Measurements from ENCODE around the gene CHD3.

The CHD3 gene

GRCh38 chr17:7851438-7852261 is 36.9 kb upstream of the CHD3 start:
- Histone ChIP-seq H3K36me3 (ENCODE audit: insufficient read depth, low read length) (peaks cover 52% of the 10 kb centered on the region), H3K4me3 (ENCODE audit: low read length) (no peak overlapping the region)

GRCh38 chr17:7852262-7852670 is 36.3 kb upstream of the CHD3 start:
- Histone ChIP-seq H3K36me3 (ENCODE audit: insufficient read depth, low read length) (peaks cover 52% of the 10 kb centered on the region), H3K4me2 (ENCODE audit: low read length) (no peak overlapping the region), H3K4me3 (ENCODE audit: low read length) (no peak overlapping the region), H3K4me1 (ENCODE audit: control insufficient read depth, insufficient read depth, low read length) (peaks cover 19% of the 10 kb centered on the region), H3K9me3 (replicated peaks; ENCODE audit: low read length) (no peaks in the 10 kb centered on the region), H3K27me3 (ENCODE audit: control insufficient read depth, insufficient read depth, low read length) (no peaks in the 10 kb centered on the region), H3K9ac (ENCODE audit: low read depth, low read length) (no peak overlapping the region)

More at GRCh38 chr17:7851438-7852261, 36.9 kb upstream of the CHD3 start:
- Histone ChIP-seq H3K9ac (ENCODE audit: low read depth, low read length) (no peak overlapping the region), H3K4me2 (ENCODE audit: low read length) (peak overlapping the region; percentile 42), H3K9me3 (replicated peaks; ENCODE audit: low read length) (no peaks in the 10 kb centered on the region), H3K4me1 (ENCODE audit: control insufficient read depth, insufficient read depth, low read length) (peaks cover 19% of the 10 kb centered on the region), H3K27me3 (ENCODE audit: control insufficient read depth, insufficient read depth, low read length) (no peaks in the 10 kb centered on the region)

- H3K4me3 ChIP-seq (ENCODE audit: low read length), result no peak overlapping the region
- no peak overlapping the region for H3K4me2 ChIP-seq (ENCODE audit: low read length)
- no peaks in the 10 kb centered on the region for H3K9me3 ChIP-seq (replicated peaks; ENCODE audit: low read length)
- H3K4me1 ChIP-seq (ENCODE audit: control insufficient read depth, insufficient read depth, low read length), result peaks cover 19% of the 10 kb centered on the region
- H3K27me3 ChIP-seq (ENCODE audit: control insufficient read depth, insufficient read depth, low read length), result no peaks in the 10 kb centered on the region
- H3K9ac ChIP-seq (ENCODE audit: low read depth, low read length), result no peak overlapping the region
- H3K36me3 ChIP-seq (ENCODE audit: insufficient read depth, low read length), result peaks cover 51% of the 10 kb centered on the region
These were observed 35.5 kb upstream of the CHD3 start for GRCh38 chr17:7852919-7853690.

- no peaks in the 10 kb centered on the region for H3K27me3 ChIP-seq (ENCODE audit: control insufficient read depth, insufficient read depth, low read length)
- no peak overlapping the region for H3K4me3 ChIP-seq (ENCODE audit: low read length)
- H3K4me1 ChIP-seq (ENCODE audit: control insufficient read depth, insufficient read depth, low read length), result peaks cover 24% of the 10 kb centered on the region
- H3K9me3 ChIP-seq (replicated peaks; ENCODE audit: low read length), result no peaks in the 10 kb centered on the region
- H3K9ac ChIP-seq (ENCODE audit: low read depth, low read length), result no peak overlapping the region
- peaks cover 49% of the 10 kb centered on the region for H3K36me3 ChIP-seq (ENCODE audit: insufficient read depth, low read length)
- H3K4me2 ChIP-seq (ENCODE audit: low read length), result no peak overlapping the region
These were observed 34.9 kb upstream of the CHD3 start for GRCh38 chr17:7853691-7854038.

GRCh38 chr17:7854078-7854777 is 34.4 kb upstream of the CHD3 start:
- Histone ChIP-seq H3K4me2 (ENCODE audit: low read length) (no peak overlapping the region), H3K27me3 (ENCODE audit: control insufficient read depth, insufficient read depth, low read length) (no peaks in the 10 kb centered on the region), H3K9ac (ENCODE audit: low read depth, low read length) (no peak overlapping the region), H3K9me3 (replicated peaks; ENCODE audit: low read length) (no peaks in the 10 kb centered on the region), H3K36me3 (ENCODE audit: insufficient read depth, low read length) (peaks cover 45% of the 10 kb centered on the region), H3K4me1 (ENCODE audit: control insufficient read depth, insufficient read depth, low read length) (peaks cover 29% of the 10 kb centered on the region), H3K4me3 (ENCODE audit: low read length) (no peak overlapping the region)

- H3K9ac ChIP-seq (ENCODE audit: low read depth, low read length), result peak within 1 kb of the TSS; percentile 88
- H3K36me3 ChIP-seq (ENCODE audit: insufficient read depth, low read length), result peaks cover 37% of the 10 kb centered on the region
- peak within 1 kb of the TSS; percentile 77 for H3K4me3 ChIP-seq (ENCODE audit: low read length)
These were observed 33.5 kb upstream of the CHD3 start, which contains the start of gene TMEM88 for GRCh38 chr17:7854851-7855659. TMEM88 (plus strand) TSS chr17:7855066; CDS start chr17:7855075, 9 bp downstream.

GRCh38 chr17:7855660-7856010 is 33.0 kb upstream of the CHD3 start:
- H3K4me3 ChIP-seq (ENCODE audit: low read length), result peak overlapping the region; percentile 77
- peaks cover 29% of the 10 kb centered on the region for H3K4me1 ChIP-seq (ENCODE audit: control insufficient read depth, insufficient read depth, low read length)

More at GRCh38 chr17:7854851-7855659, 33.5 kb upstream of the CHD3 start, which contains the start of gene TMEM88:
- peaks cover 29% of the 10 kb centered on the region for H3K4me1 ChIP-seq (ENCODE audit: control insufficient read depth, insufficient read depth, low read length)
- H3K27me3 ChIP-seq (ENCODE audit: control insufficient read depth, insufficient read depth, low read length), result no peaks in the 10 kb centered on the region
- no peaks in the 10 kb centered on the region for H3K9me3 ChIP-seq (replicated peaks; ENCODE audit: low read length)
- H3K4me2 ChIP-seq (ENCODE audit: low read length), result peak within 1 kb of the TSS; percentile 98

GRCh38 chr17:7856011-7856810 is 32.4 kb upstream of the CHD3 start:
- Histone ChIP-seq H3K9ac (ENCODE audit: low read depth, low read length) (peak overlapping the region; percentile 88), H3K9me3 (replicated peaks; ENCODE audit: low read length) (no peaks in the 10 kb centered on the region), H3K27me3 (ENCODE audit: control insufficient read depth, insufficient read depth, low read length) (no peaks in the 10 kb centered on the region), H3K4me3 (ENCODE audit: low read length) (peak overlapping the region; percentile 77), H3K36me3 (ENCODE audit: insufficient read depth, low read length) (peaks cover 27% of the 10 kb centered on the region), H3K4me2 (ENCODE audit: low read length) (peak overlapping the region; percentile 98), H3K4me1 (ENCODE audit: control insufficient read depth, insufficient read depth, low read length) (peaks cover 29% of the 10 kb centered on the region)

More at GRCh38 chr17:7855660-7856010, 33.0 kb upstream of the CHD3 start:
- peak overlapping the region; percentile 98 for H3K4me2 ChIP-seq (ENCODE audit: low read length)
- H3K36me3 ChIP-seq (ENCODE audit: insufficient read depth, low read length), result peaks cover 32% of the 10 kb centered on the region
- peak overlapping the region; percentile 88 for H3K9ac ChIP-seq (ENCODE audit: low read depth, low read length)
- no peaks in the 10 kb centered on the region for H3K27me3 ChIP-seq (ENCODE audit: control insufficient read depth, insufficient read depth, low read length)
- no peaks in the 10 kb centered on the region for H3K9me3 ChIP-seq (replicated peaks; ENCODE audit: low read length)

GRCh38 chr17:7856811-7857712 is 31.5 kb upstream of the CHD3 start, which contains the start of gene NAA38:
NAA38 (minus strand) TSS chr17:7857559; CDS start chr17:7857463, 96 bp downstream.
- peaks cover 20% of the 10 kb centered on the region for H3K36me3 ChIP-seq (ENCODE audit: insufficient read depth, low read length)
- peak within 1 kb of the TSS; percentile 77 for H3K4me3 ChIP-seq (ENCODE audit: low read length)

More at GRCh38 chr17:7856811-7857712, 31.5 kb upstream of the CHD3 start, which contains the start of gene NAA38:
- H3K9ac ChIP-seq (ENCODE audit: low read depth, low read length), result peak within 1 kb of the TSS; percentile 88
- H3K4me2 ChIP-seq (ENCODE audit: low read length), result peak within 1 kb of the TSS; percentile 98
- H3K4me1 ChIP-seq (ENCODE audit: control insufficient read depth, insufficient read depth, low read length), result peaks cover 27% of the 10 kb centered on the region
- no peaks in the 10 kb centered on the region for H3K27me3 ChIP-seq (ENCODE audit: control insufficient read depth, insufficient read depth, low read length)
- H3K9me3 ChIP-seq (replicated peaks; ENCODE audit: low read length), result no peaks in the 10 kb centered on the region

All from skeletal muscle satellite cell (primary cell).